HEK293T (cell line): Measurements from ENCODE around the gene CWH43.

Source experiments
- BHLHE40 ChIP-seq: fragments of 450-650 bp; IDR thresholded peaks from 2 replicates; pipeline ENCODE4 v1.6.1; 2016; ENCODE audit warnings: mild to moderate bottlenecking, moderate library complexity, borderline replicate concordance
- CTBP1 ChIP-seq: fragments of 450-650 bp; IDR thresholded peaks from 2 replicates; pipeline ENCODE4 v1.6.1; 2016; ENCODE audit warnings: borderline replicate concordance
- FOXM1 ChIP-seq: fragments of 450-650 bp; IDR thresholded peaks from 2 replicates; pipeline ENCODE4 v1.6.1; 2017; ENCODE audit warnings: mild to moderate bottlenecking, borderline replicate concordance
- HDGF ChIP-seq: fragments of 450-650 bp; IDR thresholded peaks from 2 replicates; pipeline ENCODE4 v1.6.1; 2017; ENCODE audit warnings: antibody characterized with exemption, borderline replicate concordance
- LEF1 ChIP-seq: fragments of 450-650 bp; IDR thresholded peaks from 2 replicates; pipeline ENCODE4 v1.6.1; 2017; ENCODE audit warnings: mild to moderate bottlenecking, borderline replicate concordance
- SP1 ChIP-seq: fragments of 450-650 bp; IDR thresholded peaks from 2 replicates; pipeline ENCODE4 v1.6.1; 2017
- TF ChIP-seq, protein P1 (sequence below): fragments of 450-650 bp; IDR thresholded peaks from 2 replicates; pipeline ENCODE4 v1.6.1; 2016

DNA sequence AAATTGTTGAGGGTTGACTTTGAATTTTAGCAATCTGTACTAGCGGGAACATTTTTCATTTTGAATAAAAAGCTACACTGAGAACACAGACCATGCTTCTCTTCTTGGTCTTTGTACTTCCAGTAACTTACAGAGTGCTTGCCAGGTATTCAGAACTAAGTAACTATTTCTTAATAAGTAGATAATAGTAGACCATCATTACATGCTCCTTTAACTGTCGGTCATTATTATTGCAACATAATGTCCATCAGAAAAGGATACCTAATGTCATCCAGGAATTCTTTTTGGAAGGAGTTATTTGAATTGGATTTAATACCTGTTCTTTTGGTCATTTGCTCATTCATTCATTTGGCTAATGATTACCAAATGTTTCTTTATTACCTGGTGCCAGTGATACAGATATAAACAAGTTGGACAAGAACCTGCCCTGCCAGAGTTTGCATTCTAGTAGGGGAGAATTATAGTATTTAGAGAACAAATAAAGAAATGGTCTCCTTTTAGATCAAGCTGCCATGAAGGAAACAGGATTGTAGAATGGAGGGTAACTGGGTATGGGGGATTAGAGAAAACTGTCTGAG lies 32.7 kb downstream of the CWH43 start:
- TF ChIP-seq LEF1 (no peak), FOXM1 (no peak), CTBP1 (no peak), HDGF (no peak), BHLHE40 (no peak), SP1 (no peak)
- TF ChIP-seq, protein P1, sequence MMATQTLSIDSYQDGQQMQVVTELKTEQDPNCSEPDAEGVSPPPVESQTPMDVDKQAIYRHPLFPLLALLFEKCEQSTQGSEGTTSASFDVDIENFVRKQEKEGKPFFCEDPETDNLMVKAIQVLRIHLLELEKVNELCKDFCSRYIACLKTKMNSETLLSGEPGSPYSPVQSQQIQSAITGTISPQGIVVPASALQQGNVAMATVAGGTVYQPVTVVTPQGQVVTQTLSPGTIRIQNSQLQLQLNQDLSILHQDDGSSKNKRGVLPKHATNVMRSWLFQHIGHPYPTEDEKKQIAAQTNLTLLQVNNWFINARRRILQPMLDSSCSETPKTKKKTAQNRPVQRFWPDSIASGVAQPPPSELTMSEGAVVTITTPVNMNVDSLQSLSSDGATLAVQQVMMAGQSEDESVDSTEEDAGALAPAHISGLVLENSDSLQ = no peak
